A549 (cell line): ENCODE results near the gene RPS15. TPM values are rescaled to one million over a fixed set of nuclear protein-coding genes. Genes with fewer than 3 reads are reported as not detected.

Experiments
- ATAC-seq, 2 experiments: fragments of 200-7000 bp in 1 of 2; fragments of >200 bp in 1 of 2; cut with Nextera tagmentation in 1 of 2; cut with Tn5 transposase in 1 of 2; 3 replicates each; pipeline versions ENCODE4 v1.8.0 to v1.9.1; 2018 to 2020; ENCODE audit warnings: mild to moderate bottlenecking in 1 of 2, moderate library complexity in 1 of 2
- CTCF ChIA-PET: fragments of 300-600 bp; sonication (Branson Sonifier 250); formaldehyde crosslinking; extraction: SDS; loops from one replicate; lab custom pipeline; 2021; ENCODE audit warnings: antibody characterized with exemption, inconsistent platforms; lab: Yijun Ruan, JAX
- POLR2A ChIA-PET: fragments of 350-600 bp; formaldehyde crosslinking; extraction: SDS; loops from one replicate; lab custom pipeline; 2021; ENCODE audit warnings: antibody characterized with exemption, inconsistent platforms; lab: Yijun Ruan, JAX
- DNase-seq, 2 experiments: peaks; one replicate each; pipeline versions ENCODE4 v3.0.0 to v3.0.0-alpha.2; 2011 to 2016; ENCODE audit warnings: low read depth in 1 of 2, low spot score in 1 of 2
- FAIRE-seq: peaks from 2 replicates; lab custom pipeline; 2011; peaks lifted over from hg19 to GRCh38; lab: Jason Lieb, UNC
- H3K27ac ChIP-seq, 2 experiments: fragments of >200 bp; sonication (Bioruptor Twin); formaldehyde crosslinking; 3 replicates each; pipeline ENCODE4 v1.5.1; 2016 to 2017
- H3K4me1 ChIP-seq: fragments of >200 bp; sonication (Bioruptor Twin); formaldehyde crosslinking; 3 replicates; pipeline ENCODE4 v1.6.1; 2016
- H3K4me2 ChIP-seq: fragments of >200 bp; sonication (Bioruptor Twin); formaldehyde crosslinking; 3 replicates; pipeline ENCODE4 v1.6.1; 2016
- H3K4me3 ChIP-seq: fragments of >200 bp; sonication (Bioruptor Twin); formaldehyde crosslinking; 3 replicates; pipeline ENCODE4 v1.5.1; 2016
- H3K9me3 ChIP-seq: fragments of >200 bp; sonication (Bioruptor Twin); formaldehyde crosslinking; 3 replicates; pipeline ENCODE4 v1.6.1; 2016
- BCL3 ChIP-seq: fragments of >200 bp; sonication (Bioruptor Twin); formaldehyde crosslinking; IDR thresholded peaks from 3 replicates; pipeline ENCODE4 v1.6.1; 2016
- CEBPB ChIP-seq, 2 experiments: fragments of >200 bp in 1 of 2; sonication (Bioruptor Twin) in 1 of 2; formaldehyde crosslinking in 1 of 2; IDR thresholded peaks; 2 replicates each; pipeline ENCODE4 v1.6.1; 2012 to 2016
- CHD4 ChIP-seq: fragments of 200-600 bp; sonication (generic); IDR thresholded peaks from 2 replicates; pipeline ENCODE4 v1.6.1; 2016; ENCODE audit warnings: antibody characterized with exemption, mild to moderate bottlenecking, borderline replicate concordance
- E2F6 ChIP-seq: IDR thresholded peaks from 2 replicates; pipeline ENCODE4 v1.6.1; 2012; ENCODE audit warnings: low read depth, borderline replicate concordance
- GATA3 ChIP-seq: IDR thresholded peaks from 2 replicates; pipeline ENCODE4 v1.6.1; 2012; ENCODE audit warnings: borderline replicate concordance
- HOXB13 ChIP-seq: fragments of 250-450 bp; sonication (Bioruptor Pico); IDR thresholded peaks from 2 replicates; pipeline ENCODE4 v1.5.0; 2020; ENCODE audit warnings: low read depth, mild to moderate bottlenecking, moderate library complexity
- JUN ChIP-seq, 2 experiments: fragments of >200 bp; sonication (Bioruptor Twin); formaldehyde crosslinking; IDR thresholded peaks; 2 replicates in 1 of 2; 3 replicates in 1 of 2; pipeline ENCODE4 v1.6.1; 2016 to 2017
- JUNB ChIP-seq: fragments of >200 bp; sonication (Bioruptor Twin); formaldehyde crosslinking; IDR thresholded peaks from 2 replicates; pipeline ENCODE4 v1.6.1; 2016
- KDM1A ChIP-seq: fragments of 200-600 bp; sonication (generic); IDR thresholded peaks from 2 replicates; pipeline ENCODE4 v1.6.1; 2016; ENCODE audit warnings: low read depth, mild to moderate bottlenecking
- KDM5A ChIP-seq: fragments of 200-600 bp; sonication (generic); IDR thresholded peaks from 2 replicates; pipeline ENCODE4 v1.6.1; 2016; ENCODE audit warnings: antibody characterized with exemption, mild to moderate bottlenecking
- MAX ChIP-seq: IDR thresholded peaks from 2 replicates; pipeline ENCODE4 v1.6.1; 2012
- MAZ ChIP-seq: fragments of 150-350 bp; IDR thresholded peaks from 2 replicates; pipeline ENCODE4 v1.6.1; 2014; ENCODE audit warnings: antibody characterized with exemption, low read depth, low read length, borderline replicate concordance
- NFE2L2 ChIP-seq: fragments of 150-350 bp; conservative IDR thresholded peaks from 2 replicates; pipeline ENCODE4 v1.6.1; 2014; ENCODE audit warnings: low read length
- PHF8 ChIP-seq: fragments of 200-600 bp; sonication (generic); IDR thresholded peaks from 2 replicates; pipeline ENCODE4 v1.6.1; 2016; ENCODE audit warnings: low read depth, mild to moderate bottlenecking, antibody characterized with exemption, moderate library complexity, borderline replicate concordance
- POLR2A ChIP-seq: IDR thresholded peaks from 2 replicates; pipeline ENCODE4 v1.6.1; 2012; ENCODE audit warnings: mild to moderate bottlenecking, low read length
- POLR2AphosphoS2 ChIP-seq: conservative IDR thresholded peaks from 2 replicates; pipeline ENCODE4 v1.6.1; 2012; ENCODE audit warnings: low read length, improper control_type of control experiment, inconsistent platforms
- RNF2 ChIP-seq: fragments of 200-600 bp; sonication (generic); IDR thresholded peaks from 2 replicates; pipeline ENCODE4 v1.6.1; 2016; ENCODE audit warnings: low read depth, mild to moderate bottlenecking, antibody characterized with exemption, moderate library complexity, borderline replicate concordance
- TP53 ChIP-seq: fragments of 250-450 bp; sonication (Bioruptor Pico); IDR thresholded peaks from 2 replicates; pipeline ENCODE4 v1.5.0; 2021; ENCODE audit warnings: mild to moderate bottlenecking, moderate library complexity
- USF2 ChIP-seq: fragments of 450-650 bp; IDR thresholded peaks from 2 replicates; pipeline ENCODE4 v1.6.1; 2014; ENCODE audit warnings: antibody characterized with exemption
- ZNF302 ChIP-seq: fragments of 250-450 bp; sonication (Bioruptor Pico); IDR thresholded peaks from 2 replicates; pipeline ENCODE4 v1.9.0; 2021; ENCODE audit warnings: inconsistent platforms, mild to moderate bottlenecking, moderate library complexity
- ZSCAN20 ChIP-seq: fragments of 250-450 bp; sonication (Bioruptor Pico); IDR thresholded peaks from 2 replicates; pipeline ENCODE4 v1.8.0; 2022; ENCODE audit warnings: mild to moderate bottlenecking, moderate library complexity
- WGBS: methylation state at CpG from one replicate; pipeline ENCODE4 v1.1.6; 2017; ENCODE audit errors: missing lambda C conversion rate; 5-methylcytosine and 5-hydroxymethylcytosine counted together
- polyA plus RNA-seq, 4 experiments: library from polyadenylated mRNA; depleted of rRNA in 3 of 4; stranded (reverse); fragments of >200 nt; fragmentation: RNase III in 1 of 4; extraction: RNeasy Plus Mini Kit Qiagen cat#74134 plus additional on column Dnase treatment in 1 of 4; gene quantifications; 2 replicates in 3 of 4; 3 replicates in 1 of 4; pipeline ENCODE4 v1.2.3, GENCODE V29; 2011 to 2017

Gene RPS15
- polyA plus RNA-seq, 2 of the 4 experiments (the other 2 are of a cell fraction), result 525 to 1,458 TPM

- peak; percentile 38; the same call in 1 of the 2 replicates for TF ChIP-seq CHD4
- TF ChIP-seq KDM1A, result peak; percentile 68
- TF ChIP-seq ZNF302 (CRISPR knock-in tag), result no peak
- no peak for TF ChIP-seq POLR2AphosphoS2
- TF ChIP-seq MAX, result peak; percentile 86
- 0 out of 2 replicates have a peak, but pooled peaks have one; percentile 22 for TF ChIP-seq ZSCAN20
- TF ChIP-seq E2F6, result peak; percentile 92
- TF ChIP-seq TP53 (CRISPR knock-in tag), result no peak
- no peak for TF ChIP-seq MAZ
- TF ChIP-seq GATA3, result no peak
- peak; percentile 92 for TF ChIP-seq USF2
- TF ChIP-seq BCL3, result peak; percentile 51; the same call in 1 of the 3 replicates
- peak; percentile 50 for TF ChIP-seq POLR2A
Observed at GRCh38 chr19:1478934-1479707, 40.9 kb downstream of the RPS15 start, which contains the start of gene C19orf25 (continued).

GRCh38 chr19:1481224-1481892, 43.2 kb downstream of the RPS15 start:
- DNase-seq (no peak), FAIRE-seq (no peak), ATAC-seq (no peak)
- Histone ChIP-seq H3K4me3 (no peak overlapping the region), H3K27ac (no peak overlapping the region), H3K9me3 (no peaks in the 10 kb centered on the region), H3K4me1 (peaks cover 11% of the 10 kb centered on the region; the same call in 2 of the 3 replicates), H3K4me2 (no peak overlapping the region)
- no peak for TF ChIP-seq KDM5A
- TF ChIP-seq CHD4, result no peak
- no peak for TF ChIP-seq RNF2
- TF ChIP-seq MAZ, result no peak
- no peak for TF ChIP-seq JUN (IDR thresholded peaks at IDR 0.05)
- TF ChIP-seq CEBPB (IDR thresholded peaks at IDR 0.05), result no peak
- TF ChIP-seq JUNB, result no peak
- TF ChIP-seq HOXB13 (CRISPR knock-in tag), result no peak
- no peak for TF ChIP-seq POLR2AphosphoS2
- TF ChIP-seq NFE2L2, result no peak
- no peak for TF ChIP-seq ZNF302 (CRISPR knock-in tag)
- no peak for TF ChIP-seq PHF8
- ChIA-PET CTCF (no interaction called here), POLR2A (no interaction called here)
- 84% methylated on average over 9 of the region's 26 CpGs for WGBS

GRCh38 chr19:1481893-1482360, 43.7 kb downstream of the RPS15 start:
- 98% methylated on average over 20 of the region's 36 CpGs for WGBS
- ATAC-seq (no peak), FAIRE-seq (no peak)
- H3K4me2 ChIP-seq, result no peak overlapping the region
- H3K4me1 ChIP-seq, result peaks cover 11% of the 10 kb centered on the region; the same call in 2 of the 3 replicates
- no peak overlapping the region for H3K27ac ChIP-seq
- no peaks in the 10 kb centered on the region for H3K9me3 ChIP-seq
- ChIA-PET POLR2A (no interaction called here), CTCF (no interaction called here)
- no peak for TF ChIP-seq CHD4
- TF ChIP-seq, all 56 proteins: peak for 0
- H3K4me3 ChIP-seq, result no peak overlapping the region
- DNase-seq, result no peak
